ENCODE results near the gene CDR2L.

CDR2L gene

GRCh38 chr17:75008373-75008772 lies 20.9 kb downstream of the CDR2L start:
- Mint-ChIP-seq H3K36me3 (ENCODE audit: low read depth) (no peaks in the 10 kb centered on the region), H3K27me3 (ENCODE audit: low read depth, poor library complexity) (peaks cover 8% of the 10 kb centered on the region), H3K9me3 (no peaks in the 10 kb centered on the region), H3K27ac (no peak overlapping the region), H3K4me3 (no peak overlapping the region), H3K4me1 (peaks cover 19% of the 10 kb centered on the region)
- no peak for TF ChIP-seq CTCF (IDR thresholded peaks at IDR 0.05)
- DNase-seq = no peak

- Mint-ChIP-seq H3K9me3 (no peaks in the 10 kb centered on the region), H3K36me3 (ENCODE audit: low read depth) (peaks cover 6% of the 10 kb centered on the region), H3K27ac (no peak overlapping the region), H3K4me3 (no peak overlapping the region), H3K4me1 (peaks cover 27% of the 10 kb centered on the region), H3K27me3 (ENCODE audit: low read depth, poor library complexity) (peaks cover 10% of the 10 kb centered on the region)
- no peak for TF ChIP-seq CTCF (IDR thresholded peaks at IDR 0.05)
- DNase-seq = no peak
Observed at GRCh38 chr17:75009139-75009724, 21.8 kb downstream of the CDR2L start.

GRCh38 chr17:75010683-75011400 lies 23.4 kb downstream of the CDR2L start:
- H3K27ac Mint-ChIP-seq = no peak overlapping the region
- H3K36me3 Mint-ChIP-seq (ENCODE audit: low read depth) = peaks cover 17% of the 10 kb centered on the region
- H3K9me3 Mint-ChIP-seq = no peaks in the 10 kb centered on the region
- H3K4me1 Mint-ChIP-seq = peaks cover 32% of the 10 kb centered on the region
- TF ChIP-seq CTCF (IDR thresholded peaks at IDR 0.05) = no peak
- H3K27me3 Mint-ChIP-seq (ENCODE audit: low read depth, poor library complexity) = peaks cover 10% of the 10 kb centered on the region
- H3K4me3 Mint-ChIP-seq = peak overlapping the region; percentile 93
- DNase-seq = no peak

- H3K27me3 Mint-ChIP-seq (ENCODE audit: low read depth, poor library complexity) = peaks cover 10% of the 10 kb centered on the region
- TF ChIP-seq CTCF (IDR thresholded peaks at IDR 0.05) = no peak
- peaks cover 32% of the 10 kb centered on the region for H3K4me1 Mint-ChIP-seq
- peaks cover 22% of the 10 kb centered on the region for H3K36me3 Mint-ChIP-seq (ENCODE audit: low read depth)
- no peak for DNase-seq
- no peaks in the 10 kb centered on the region for H3K9me3 Mint-ChIP-seq
- no peak overlapping the region for H3K27ac Mint-ChIP-seq
- H3K4me3 Mint-ChIP-seq = peak overlapping the region; percentile 93
Observed at GRCh38 chr17:75011401-75012095, 24.1 kb downstream of the CDR2L start.

- H3K9me3 Mint-ChIP-seq = no peaks in the 10 kb centered on the region
- DNase-seq = no peak
- H3K27ac Mint-ChIP-seq = peak overlapping the region; percentile 97
- H3K27me3 Mint-ChIP-seq (ENCODE audit: low read depth, poor library complexity) = peaks cover 10% of the 10 kb centered on the region
- peaks cover 32% of the 10 kb centered on the region for H3K4me1 Mint-ChIP-seq
- TF ChIP-seq CTCF (IDR thresholded peaks at IDR 0.05) = no peak
- H3K4me3 Mint-ChIP-seq = peak overlapping the region; percentile 93
- peaks cover 26% of the 10 kb centered on the region for H3K36me3 Mint-ChIP-seq (ENCODE audit: low read depth)
Observed at GRCh38 chr17:75012096-75012345, 24.6 kb downstream of the CDR2L start.
